HG03097 (cell line): ENCODE results near the gene OR10G6.
"Not testable (repeated sequence)": the region's sequence is repeated elsewhere in the genome, so short reads cannot be mapped to it uniquely, and the experiment has no call there.

ENCODE experiments used
- ATAC-seq: cut with Tn5 transposase; IDR thresholded peaks from one replicate; pipeline ENCODE4 v1.9.1; 2021; ENCODE audit not compliant: unreplicated experiment, low FRiP score

OR10G6 gene, protein sequence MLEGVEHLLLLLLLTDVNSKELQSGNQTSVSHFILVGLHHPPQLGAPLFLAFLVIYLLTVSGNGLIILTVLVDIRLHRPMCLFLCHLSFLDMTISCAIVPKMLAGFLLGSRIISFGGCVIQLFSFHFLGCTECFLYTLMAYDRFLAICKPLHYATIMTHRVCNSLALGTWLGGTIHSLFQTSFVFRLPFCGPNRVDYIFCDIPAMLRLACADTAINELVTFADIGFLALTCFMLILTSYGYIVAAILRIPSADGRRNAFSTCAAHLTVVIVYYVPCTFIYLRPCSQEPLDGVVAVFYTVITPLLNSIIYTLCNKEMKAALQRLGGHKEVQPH

DNA sequence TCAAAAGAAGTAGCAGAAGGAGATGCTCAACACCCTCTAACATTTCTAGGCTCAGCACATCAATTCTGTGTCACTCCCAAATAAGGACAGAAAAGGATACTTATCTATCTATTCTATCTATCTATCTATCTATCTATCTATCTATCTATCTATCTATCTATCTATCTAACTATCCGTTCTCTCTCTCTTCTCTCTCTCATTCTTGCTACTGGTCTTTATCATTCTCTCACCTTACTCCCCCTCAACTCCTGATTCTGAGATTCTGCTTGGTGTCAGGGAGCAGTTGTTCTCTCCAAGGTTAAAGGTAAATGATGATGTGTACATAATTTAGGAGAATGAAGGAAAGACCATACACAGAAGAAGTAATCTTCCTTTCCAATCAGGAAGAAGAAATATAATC is at the start of gene OR10G6:
TSS of gene OR10G6 (minus strand) at position 43 of the 400 bp plus-strand sequence. CDS start at position 43, 0 bp downstream.
- ATAC-seq = no peak

DNA sequence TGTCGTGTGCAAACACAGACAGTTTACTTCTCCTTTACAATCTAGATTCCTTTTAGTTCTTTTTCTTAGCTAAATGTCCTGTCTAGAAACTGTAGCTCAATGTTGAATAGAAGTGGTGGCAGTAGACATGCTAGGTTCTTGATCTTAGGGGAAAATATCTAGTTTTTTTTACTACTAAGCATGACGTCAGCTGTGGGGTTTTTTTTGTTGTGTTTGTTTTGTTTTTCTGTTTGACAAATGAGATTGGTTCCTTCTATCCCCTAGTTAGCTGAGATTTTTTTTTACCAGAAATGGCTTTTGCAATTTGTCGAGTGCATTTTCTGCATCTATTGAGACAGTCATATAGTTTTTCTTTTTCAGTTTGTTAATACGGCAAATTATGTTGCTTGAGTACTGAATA is 48.5 kb upstream of the OR10G6 start:
- ATAC-seq = no peak

DNA sequence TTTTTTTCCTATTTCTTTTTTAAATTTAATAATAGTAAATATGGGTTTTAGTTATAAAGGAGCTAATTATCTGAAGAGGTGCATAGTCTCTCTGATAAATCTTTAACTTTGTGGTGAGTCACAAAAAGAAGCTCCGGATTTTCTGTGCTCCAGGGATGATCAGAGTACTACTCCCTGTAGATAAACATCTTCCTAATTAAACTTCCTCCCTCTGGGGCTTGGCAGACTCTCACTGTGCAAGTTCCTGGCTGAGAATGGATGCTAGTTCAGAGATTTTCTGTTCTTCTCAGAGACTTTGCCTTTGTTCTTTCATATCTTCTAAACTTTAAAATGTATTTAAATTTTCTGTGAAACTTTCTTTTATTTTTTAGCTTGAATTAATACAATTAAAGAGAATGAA is 46.3 kb upstream of the OR10G6 start, which contains the start of gene OR10G7:
TSS of gene OR10G7 (minus strand) at position 72 of the 400 bp plus-strand sequence. CDS start 2,324 bp downstream, outside the sequence.
- no peak for ATAC-seq

DNA sequence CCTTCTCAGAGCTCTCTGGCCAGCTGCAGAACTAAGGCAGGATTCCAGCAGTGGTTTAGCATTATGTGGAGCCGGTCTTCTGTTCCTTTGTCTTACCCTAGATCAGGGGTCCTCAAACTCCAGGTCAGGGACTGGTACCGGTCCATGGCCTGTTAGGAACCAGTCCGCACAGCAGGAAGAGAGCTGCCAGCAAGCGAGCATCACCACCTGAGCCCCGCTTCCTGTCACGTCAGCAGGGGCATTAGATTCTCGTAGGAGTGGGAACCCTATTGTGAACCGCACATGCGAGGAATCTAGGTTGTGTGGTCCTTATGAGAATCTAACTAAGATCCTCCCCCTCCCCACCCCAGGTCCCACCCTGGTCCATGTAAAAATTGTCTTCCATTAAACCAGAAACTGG is 44.6 kb upstream of the OR10G6 start:
- ATAC-seq = no peak

DNA sequence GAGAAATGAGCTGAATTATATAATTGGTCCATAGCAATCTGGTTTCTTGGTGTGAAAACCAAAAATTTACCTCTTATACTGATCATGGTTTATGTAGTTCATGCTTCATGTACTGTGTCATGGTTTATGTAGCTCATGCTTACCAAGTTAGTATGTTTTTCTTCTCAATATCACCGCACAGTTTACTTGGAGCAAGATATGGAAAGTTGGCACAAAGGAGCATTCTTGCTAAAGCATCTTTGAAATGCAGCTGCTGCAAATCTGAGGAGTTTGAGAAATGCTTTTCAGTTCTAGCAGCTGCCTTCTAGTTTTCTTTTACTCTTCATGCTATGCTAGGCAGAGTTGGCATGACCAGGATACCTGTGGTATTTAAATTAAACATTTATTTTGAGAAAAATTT is 41.7 kb upstream of the OR10G6 start:
- no peak for ATAC-seq

DNA sequence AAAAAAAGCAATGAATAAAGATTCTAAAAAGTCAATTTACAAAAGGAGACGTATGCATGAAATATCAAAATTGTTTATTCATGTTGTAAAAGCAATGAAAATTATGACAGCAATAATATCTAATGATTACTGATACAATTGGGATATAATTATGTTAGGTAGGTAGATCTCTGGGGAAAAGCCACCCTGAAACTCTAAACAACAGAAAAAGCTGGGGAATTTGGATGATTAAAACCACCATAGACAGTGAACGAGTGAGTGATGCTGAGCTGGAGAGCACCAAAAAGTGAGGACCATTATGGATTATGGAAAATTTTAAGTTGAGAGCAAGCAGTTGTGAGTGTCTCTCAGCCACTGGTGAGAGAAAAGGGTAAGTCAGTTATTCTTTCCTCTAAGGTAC is 31.5 kb upstream of the OR10G6 start, which contains the start of gene OR10G8:
TSS of gene OR10G8 (plus strand) at position 301 of the 400 bp plus-strand sequence. CDS start 2,825 bp downstream, outside the sequence.
- ATAC-seq = no peak

DNA sequence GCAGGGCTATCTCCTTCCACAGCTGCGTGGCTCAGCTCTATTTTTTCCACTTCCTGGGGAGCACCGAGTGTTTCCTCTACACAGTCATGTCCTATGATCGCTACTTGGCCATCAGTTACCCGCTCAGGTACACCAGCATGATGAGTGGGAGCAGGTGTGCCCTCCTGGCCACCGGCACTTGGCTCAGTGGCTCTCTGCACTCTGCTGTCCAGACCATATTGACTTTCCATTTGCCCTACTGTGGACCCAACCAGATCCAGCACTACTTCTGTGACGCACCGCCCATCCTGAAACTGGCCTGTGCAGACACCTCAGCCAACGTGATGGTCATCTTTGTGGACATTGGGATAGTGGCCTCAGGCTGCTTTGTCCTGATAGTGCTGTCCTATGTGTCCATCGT is 20.9 kb upstream of the OR10G6 start:
- ATAC-seq = not testable (repeated sequence)

DNA sequence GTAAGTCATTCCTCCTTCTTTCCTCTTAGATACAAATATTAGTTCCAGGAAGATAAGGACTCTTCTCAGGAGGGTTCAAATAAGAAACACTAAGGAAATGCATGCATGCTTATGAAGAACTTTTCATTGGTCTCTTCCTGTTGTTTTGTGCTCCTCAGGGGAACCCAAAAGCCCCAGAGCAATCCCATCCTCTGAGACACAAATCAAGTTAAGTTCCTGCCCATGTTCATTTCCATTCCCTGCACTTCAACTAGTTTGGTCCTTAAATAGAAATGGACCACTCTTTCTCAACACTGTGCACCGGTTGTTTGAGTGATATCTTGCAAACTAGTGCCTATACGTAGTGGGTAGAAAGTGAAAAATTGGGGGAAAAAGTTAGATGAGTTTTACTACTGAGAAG is 17.7 kb upstream of the OR10G6 start, which contains the start of gene OR10G4:
TSS of gene OR10G4 (plus strand) at position 301 of the 400 bp plus-strand sequence. CDS start 2,578 bp downstream, outside the sequence.
- ATAC-seq = no peak

DNA sequence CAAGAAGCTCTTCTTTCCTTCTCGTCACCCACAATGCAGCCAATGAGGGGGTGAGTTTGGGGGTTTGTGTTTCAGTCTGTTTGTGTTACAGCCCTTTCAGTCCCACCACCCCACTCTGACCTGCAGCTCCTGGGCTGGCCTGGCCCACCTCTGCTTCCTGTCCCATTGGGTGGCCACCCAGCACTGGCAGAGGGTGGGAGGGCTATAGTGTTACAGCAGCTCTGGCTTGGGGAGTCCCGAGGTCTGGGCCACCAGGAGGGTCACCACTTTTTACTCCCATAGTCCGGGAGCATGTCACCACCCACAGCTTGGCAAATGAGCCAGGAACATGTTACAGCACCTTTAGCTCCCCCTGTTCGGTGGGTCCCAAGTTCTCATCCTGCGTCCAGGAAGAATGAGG is 15.7 kb downstream of the OR10G6 start:
- no peak for ATAC-seq

DNA sequence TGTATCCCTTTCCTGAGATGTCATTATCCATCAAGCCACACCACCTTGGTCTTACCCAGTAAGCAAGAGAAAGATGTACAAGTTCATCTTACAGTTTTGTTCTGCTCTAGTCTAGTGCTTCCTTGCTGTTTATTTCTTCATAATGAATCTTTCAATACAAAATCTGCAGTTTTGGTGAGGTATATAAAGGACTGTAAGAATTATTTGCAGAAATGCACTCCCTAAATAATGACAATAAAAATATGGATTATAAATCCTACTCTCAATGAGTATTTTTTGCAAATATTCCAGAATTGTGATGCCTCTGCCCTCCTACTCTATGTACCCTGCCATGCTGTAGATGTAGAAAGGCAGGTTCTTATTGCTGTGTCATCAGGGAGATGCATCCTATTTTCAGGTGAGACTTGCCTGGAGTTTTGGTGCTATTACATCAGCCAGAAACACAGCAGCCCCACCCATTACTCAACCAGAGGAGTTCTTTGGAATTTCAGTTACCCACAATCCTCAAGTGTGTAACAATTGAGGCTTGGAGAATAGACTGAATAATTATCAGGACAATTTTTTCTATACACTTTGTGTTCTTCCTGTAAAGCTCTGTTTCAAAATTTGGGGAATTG is 17.1 kb downstream of the OR10G6 start, which contains the start of gene OR10S1:
TSS of gene OR10S1 (minus strand) at position 51 of the 617 bp plus-strand sequence. CDS start 117 bp downstream, outside the sequence.
- no peak for ATAC-seq

DNA sequence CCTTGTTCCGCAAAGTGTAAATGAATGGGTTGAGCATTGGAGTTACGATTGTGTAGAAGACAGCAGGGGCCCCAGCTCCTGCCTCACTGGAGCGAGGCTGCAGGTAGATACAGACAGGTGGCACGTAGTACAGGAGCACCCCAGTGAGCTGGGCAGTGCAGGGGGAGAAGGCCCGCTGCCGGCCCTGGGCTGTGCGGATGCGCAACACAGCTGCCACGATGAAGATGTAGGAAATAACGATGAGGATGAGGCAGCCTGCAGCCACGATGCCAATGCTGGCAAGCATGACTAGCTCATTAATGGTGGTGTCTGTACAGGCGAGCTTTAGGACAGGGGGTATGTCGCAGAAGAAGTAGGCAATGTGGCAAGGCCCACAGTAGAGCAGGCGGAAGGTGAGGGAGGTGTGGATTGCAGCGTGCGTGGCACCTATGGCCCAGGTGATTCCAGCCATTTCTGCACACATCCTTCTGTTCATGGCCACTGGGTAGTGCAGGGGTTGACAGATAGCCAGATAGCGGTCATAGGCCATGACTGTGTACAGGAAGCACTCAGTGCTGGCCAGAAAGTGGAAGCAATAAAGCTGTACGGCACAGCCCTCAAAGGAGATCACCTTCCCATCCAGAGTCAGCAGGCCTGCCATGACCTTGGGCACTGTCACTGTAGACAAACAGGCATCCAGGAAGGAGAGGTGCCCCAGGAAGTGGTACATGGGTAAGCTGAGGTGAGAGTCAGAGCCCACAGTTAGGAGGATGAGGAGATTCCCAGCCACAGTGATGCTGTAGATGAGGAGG is 18.0 kb downstream of the OR10G6 start:
- no peak for ATAC-seq

DNA sequence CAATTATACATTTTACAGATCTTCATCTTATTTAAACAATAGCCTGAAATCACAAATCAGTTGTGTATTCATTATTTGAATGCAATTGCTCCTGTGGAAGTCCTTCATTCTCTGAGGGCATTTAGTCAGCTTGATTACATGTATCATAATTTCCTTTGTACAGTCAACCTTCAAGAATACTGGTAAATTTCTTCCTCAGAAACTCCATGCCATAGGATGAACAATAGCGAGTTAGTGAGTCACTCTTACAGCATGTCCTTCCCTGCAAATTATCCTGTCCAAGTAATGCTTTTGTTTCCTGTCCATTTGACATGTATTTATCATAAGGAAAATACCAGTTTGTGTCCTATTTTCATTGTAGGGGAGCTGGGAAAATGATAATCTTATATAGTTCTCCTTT is 21.1 kb downstream of the OR10G6 start:
- no peak for ATAC-seq

DNA sequence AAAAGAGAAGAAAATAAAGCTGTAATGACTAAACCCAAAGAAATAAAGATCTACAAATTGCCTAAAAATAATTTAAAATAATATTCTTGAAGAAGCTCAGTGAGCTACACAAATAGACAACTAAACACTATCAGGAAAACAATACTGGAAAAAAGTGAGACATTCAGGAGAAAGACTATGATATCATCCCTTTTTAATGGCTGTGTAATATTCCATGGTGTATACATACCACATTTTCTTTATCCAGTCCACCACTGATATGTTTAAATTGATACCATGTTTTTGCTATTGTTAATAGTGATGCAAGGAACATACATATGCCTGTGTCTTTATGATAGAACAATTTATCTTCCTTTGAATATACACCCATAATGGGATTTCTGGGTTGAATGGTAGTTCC is 38.2 kb downstream of the OR10G6 start:
- ATAC-seq = no peak

DNA sequence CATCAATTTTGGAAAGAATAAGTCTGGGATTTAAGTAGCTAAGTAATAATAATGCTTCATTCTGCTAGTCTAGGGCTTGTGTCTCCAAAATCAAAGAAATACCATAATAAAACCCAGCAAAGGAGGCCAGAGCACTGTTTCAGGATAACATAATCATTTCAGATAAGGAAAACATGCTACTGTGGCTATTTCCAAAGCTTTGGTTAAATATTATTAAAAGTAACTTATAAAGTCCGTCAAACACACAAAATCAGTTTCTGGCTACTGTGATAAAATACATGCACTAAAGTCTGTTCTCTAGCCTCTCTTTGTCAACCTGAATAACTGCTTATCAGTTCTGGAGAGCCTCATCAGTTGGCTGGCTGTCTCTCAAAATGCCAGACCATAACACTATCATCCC is 49.8 kb downstream of the OR10G6 start:
- no peak for ATAC-seq
